Measurements from ENCODE around the gene LRRC61. TPM values are rescaled to one million over a fixed set of nuclear protein-coding genes. Genes with fewer than 3 reads are reported as not detected.
"Not testable (repeated sequence)": the region's sequence is repeated elsewhere in the genome, so short reads cannot be mapped to it uniquely, and the experiment has no call there.

Gene LRRC61
- polyA plus RNA-seq, 1 donor (not counting 4 experiments of a cell fraction or from before 2014, with no cell fraction given) = 1.0 TPM

GRCh38 chr7:150304499-150305258, 18.5 kb upstream of the LRRC61 start:
- H3K79me2 ChIP-seq (ENCODE audit: control insufficient read depth, insufficient read depth, low read length); dilution Hi-C loops (cut with MboI; ENCODE audit: extremely low pct_ligation_motif_present, low sequenced_read_pairs); H3K4me2 ChIP-seq (ENCODE audit: control insufficient read depth, extremely low read depth, insufficient read depth, low read depth, low read length); H4K20me1 ChIP-seq (ENCODE audit: control insufficient read depth, extremely low read depth, insufficient read depth, low read length); H3K27me3 ChIP-seq (ENCODE audit: control insufficient read depth, extremely low read depth, insufficient read depth, low read length); FAIRE-seq; H3K9ac ChIP-seq (ENCODE audit: control insufficient read depth, extremely low read depth, insufficient read depth, low read length); H2AFZ ChIP-seq (ENCODE audit: control insufficient read depth, low read length); H3K9me3 ChIP-seq (ENCODE audit: control insufficient read depth, low read depth, low read length); H3K4me3 ChIP-seq (ENCODE audit: control insufficient read depth in 2 of 3, extremely low read depth in 1 of 3, insufficient read depth in 2 of 3, low read depth in 1 of 3, low read length in 3 of 3); H3K27ac ChIP-seq (ENCODE audit: control insufficient read depth, insufficient read depth, low read length); DNase-seq (ENCODE audit: low read depth, low spot score); H3K36me3 ChIP-seq (ENCODE audit: control insufficient read depth in 2 of 2, extremely low read depth in 1 of 2, insufficient read depth in 2 of 2, low read length in 2 of 2); H3K9me1 ChIP-seq (ENCODE audit: control insufficient read depth, extremely low read depth, insufficient read depth, low read length); H3K4me1 ChIP-seq (ENCODE audit: control insufficient read depth, extremely low read depth, insufficient read depth, low read length): not testable (repeated sequence)

- H3K27me3 ChIP-seq (ENCODE audit: control insufficient read depth, extremely low read depth, insufficient read depth, low read length); H3K9ac ChIP-seq (ENCODE audit: control insufficient read depth, extremely low read depth, insufficient read depth, low read length); H3K27ac ChIP-seq (ENCODE audit: control insufficient read depth, insufficient read depth, low read length); H3K4me3 ChIP-seq (ENCODE audit: control insufficient read depth in 2 of 3, extremely low read depth in 1 of 3, insufficient read depth in 2 of 3, low read depth in 1 of 3, low read length in 3 of 3); H3K36me3 ChIP-seq (ENCODE audit: control insufficient read depth in 2 of 2, extremely low read depth in 1 of 2, insufficient read depth in 2 of 2, low read length in 2 of 2); H3K4me1 ChIP-seq (ENCODE audit: control insufficient read depth, extremely low read depth, insufficient read depth, low read length); DNase-seq (ENCODE audit: low read depth, low spot score); H3K79me2 ChIP-seq (ENCODE audit: control insufficient read depth, insufficient read depth, low read length); H2AFZ ChIP-seq (ENCODE audit: control insufficient read depth, low read length); FAIRE-seq; H3K9me1 ChIP-seq (ENCODE audit: control insufficient read depth, extremely low read depth, insufficient read depth, low read length); H4K20me1 ChIP-seq (ENCODE audit: control insufficient read depth, extremely low read depth, insufficient read depth, low read length); H3K4me2 ChIP-seq (ENCODE audit: control insufficient read depth, extremely low read depth, insufficient read depth, low read depth, low read length); dilution Hi-C loops (cut with MboI; ENCODE audit: extremely low pct_ligation_motif_present, low sequenced_read_pairs); H3K9me3 ChIP-seq (ENCODE audit: control insufficient read depth, low read depth, low read length): not testable (repeated sequence)
Measured at GRCh38 chr7:150305259-150305902, 17.8 kb upstream of the LRRC61 start.

- dilution Hi-C loops (cut with MboI; ENCODE audit: extremely low pct_ligation_motif_present, low sequenced_read_pairs); H3K4me3 ChIP-seq (ENCODE audit: control insufficient read depth in 2 of 3, extremely low read depth in 1 of 3, insufficient read depth in 2 of 3, low read depth in 1 of 3, low read length in 3 of 3); H3K79me2 ChIP-seq (ENCODE audit: control insufficient read depth, insufficient read depth, low read length); H3K9ac ChIP-seq (ENCODE audit: control insufficient read depth, extremely low read depth, insufficient read depth, low read length); H3K27me3 ChIP-seq (ENCODE audit: control insufficient read depth, extremely low read depth, insufficient read depth, low read length); H3K36me3 ChIP-seq (ENCODE audit: control insufficient read depth in 2 of 2, extremely low read depth in 1 of 2, insufficient read depth in 2 of 2, low read length in 2 of 2); H3K9me3 ChIP-seq (ENCODE audit: control insufficient read depth, low read depth, low read length); H2AFZ ChIP-seq (ENCODE audit: control insufficient read depth, low read length); H4K20me1 ChIP-seq (ENCODE audit: control insufficient read depth, extremely low read depth, insufficient read depth, low read length); H3K9me1 ChIP-seq (ENCODE audit: control insufficient read depth, extremely low read depth, insufficient read depth, low read length); DNase-seq (ENCODE audit: low read depth, low spot score); H3K27ac ChIP-seq (ENCODE audit: control insufficient read depth, insufficient read depth, low read length); H3K4me1 ChIP-seq (ENCODE audit: control insufficient read depth, extremely low read depth, insufficient read depth, low read length); FAIRE-seq; H3K4me2 ChIP-seq (ENCODE audit: control insufficient read depth, extremely low read depth, insufficient read depth, low read depth, low read length): not testable (repeated sequence)
Measured at GRCh38 chr7:150305903-150306284, 17.3 kb upstream of the LRRC61 start.

GRCh38 chr7:150306377-150306776, 16.8 kb upstream of the LRRC61 start:
- H3K4me3 ChIP-seq (ENCODE audit: control insufficient read depth in 2 of 3, extremely low read depth in 1 of 3, insufficient read depth in 2 of 3, low read depth in 1 of 3, low read length in 3 of 3); dilution Hi-C loops (cut with MboI; ENCODE audit: extremely low pct_ligation_motif_present, low sequenced_read_pairs): not testable (repeated sequence)

More at GRCh38 chr7:150306377-150306776, 16.8 kb upstream of the LRRC61 start:
- not testable (repeated sequence) for FAIRE-seq; H3K4me2 ChIP-seq (ENCODE audit: control insufficient read depth, extremely low read depth, insufficient read depth, low read depth, low read length); H3K27me3 ChIP-seq (ENCODE audit: control insufficient read depth, extremely low read depth, insufficient read depth, low read length); H3K4me1 ChIP-seq (ENCODE audit: control insufficient read depth, extremely low read depth, insufficient read depth, low read length); H3K9ac ChIP-seq (ENCODE audit: control insufficient read depth, extremely low read depth, insufficient read depth, low read length); H2AFZ ChIP-seq (ENCODE audit: control insufficient read depth, low read length); H3K79me2 ChIP-seq (ENCODE audit: control insufficient read depth, insufficient read depth, low read length); H3K36me3 ChIP-seq (ENCODE audit: control insufficient read depth in 2 of 2, extremely low read depth in 1 of 2, insufficient read depth in 2 of 2, low read length in 2 of 2); H4K20me1 ChIP-seq (ENCODE audit: control insufficient read depth, extremely low read depth, insufficient read depth, low read length); H3K9me1 ChIP-seq (ENCODE audit: control insufficient read depth, extremely low read depth, insufficient read depth, low read length); DNase-seq (ENCODE audit: low read depth, low spot score); H3K27ac ChIP-seq (ENCODE audit: control insufficient read depth, insufficient read depth, low read length); H3K9me3 ChIP-seq (ENCODE audit: control insufficient read depth, low read depth, low read length)
